ENCODE measurements around the gene POLR1H.

The POLR1H gene

GRCh38 chr6:30062471-30063178 lies 1.6 kb downstream of the POLR1H start:
- no peak for DNase-seq

DNA sequence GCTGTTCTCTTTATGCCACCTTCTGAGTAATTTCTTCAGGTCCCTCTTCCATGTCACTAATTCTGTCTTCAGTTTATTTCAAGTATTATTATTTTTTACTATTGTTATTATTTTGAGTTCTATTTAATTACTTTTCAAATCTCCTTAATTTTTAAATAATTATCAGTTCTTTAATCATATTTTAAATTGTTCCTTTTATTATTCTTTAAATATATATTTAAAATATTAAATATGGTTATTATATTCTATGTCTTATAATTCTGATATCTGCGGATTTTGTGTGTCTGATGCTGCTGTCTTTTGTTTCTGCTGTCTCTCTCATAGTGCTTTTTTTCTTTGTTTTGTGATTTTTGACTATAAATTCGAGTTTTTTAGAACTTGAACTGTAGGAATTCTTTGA lies 2.2 kb downstream of the POLR1H start:
- DNase-seq: no peak

DNA sequence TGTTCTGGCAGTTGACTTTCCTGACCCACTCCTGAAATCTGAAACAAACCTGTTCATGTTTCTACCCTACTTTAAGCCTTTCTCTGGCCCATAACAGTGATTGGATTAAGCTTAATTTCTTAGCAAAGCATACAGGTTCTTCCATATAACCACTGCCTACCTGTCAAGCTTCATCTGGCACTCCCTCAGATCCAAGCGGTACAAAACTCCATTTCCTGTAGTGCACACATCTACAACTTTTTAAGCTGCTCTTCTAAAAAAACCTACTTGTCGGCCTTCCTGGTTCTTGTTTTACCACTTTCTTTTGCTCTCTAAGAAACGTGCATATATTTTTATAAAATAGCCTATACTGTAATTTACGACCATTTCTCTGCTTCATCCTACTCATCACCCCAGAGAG lies 5.0 kb downstream of the POLR1H start:
- DNase-seq: no peak

DNA sequence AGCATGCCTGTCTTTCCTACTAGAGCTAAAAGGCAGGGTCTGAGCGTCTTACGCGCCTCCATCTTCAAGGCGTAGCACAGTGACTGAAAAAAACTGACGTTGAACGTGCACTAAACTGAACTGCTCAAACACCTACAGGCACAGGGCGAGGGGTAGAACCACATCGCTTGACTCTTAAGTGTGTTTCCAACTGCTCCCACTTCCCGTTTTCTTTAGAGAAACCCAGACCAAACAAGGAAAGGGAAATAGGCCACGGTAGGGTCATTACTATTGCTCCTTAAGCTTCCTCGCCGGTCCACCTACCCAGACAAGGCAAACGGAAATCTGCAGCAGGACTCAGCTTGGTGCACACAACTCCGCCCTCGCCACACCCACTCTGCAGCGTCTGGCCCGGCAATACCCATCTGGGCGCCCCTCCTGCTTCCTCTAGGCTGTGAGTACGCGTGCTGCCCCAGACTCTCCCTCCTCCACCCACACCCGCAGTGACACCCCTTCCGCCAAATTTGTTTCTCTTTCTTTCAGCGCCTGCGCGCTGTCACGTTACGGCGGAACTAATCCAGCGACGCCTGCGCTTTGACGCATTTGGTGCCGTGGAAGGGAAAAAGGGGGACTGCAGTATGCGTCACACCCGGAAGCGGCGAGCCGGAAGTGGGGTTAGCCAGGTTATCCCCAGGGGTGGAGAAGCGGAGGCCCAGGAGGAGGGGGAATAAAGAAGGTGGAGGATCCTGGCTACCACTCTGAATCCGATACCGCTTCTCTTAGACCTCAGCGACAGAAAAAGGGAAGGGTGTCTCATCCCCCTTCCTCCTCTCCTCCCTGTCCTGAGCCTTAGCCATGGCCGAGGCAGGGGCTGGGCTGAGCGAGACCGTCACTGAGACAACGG lies 5.8 kb downstream of the POLR1H start, which contains the start of gene PPP1R11:
TSS of gene PPP1R11 (plus strand) at position 622 of the 883 bp plus-strand sequence. CDS start at position 835, 213 bp downstream.
- peak; percentile 99 for DNase-seq

DNA sequence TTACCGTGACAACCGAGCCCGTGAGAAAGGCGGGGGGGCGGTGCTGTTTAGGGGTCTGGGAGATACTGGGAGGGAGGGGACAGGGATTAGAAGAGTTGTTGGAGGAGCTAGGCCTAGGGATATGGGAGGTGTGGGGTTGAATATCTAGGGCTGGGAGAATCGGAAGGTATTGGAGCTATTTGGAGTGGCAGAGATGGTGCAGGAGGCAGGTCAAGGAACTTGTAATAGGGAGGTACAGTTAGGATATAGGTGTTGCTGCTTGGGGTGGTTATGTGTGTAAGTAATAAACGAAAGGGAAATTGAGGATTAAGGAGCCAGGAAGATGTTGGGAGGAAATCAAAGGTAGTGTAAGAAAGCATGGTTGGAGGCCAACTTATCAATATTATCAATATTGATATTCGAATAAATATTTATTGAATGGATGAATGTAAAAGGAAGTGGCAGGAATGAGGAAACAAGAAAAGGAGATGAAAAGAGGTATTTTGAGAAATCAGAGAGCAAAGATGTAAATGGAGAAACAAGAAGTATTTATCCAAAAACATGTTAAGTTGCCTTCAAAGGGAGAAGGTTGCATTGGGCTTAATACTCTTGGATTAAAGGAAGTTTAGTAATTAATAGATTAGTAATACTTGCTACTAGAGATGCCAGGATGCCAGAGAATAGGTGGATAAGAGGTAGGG lies 6.5 kb downstream of the POLR1H start:
- no peak for DNase-seq

DNA sequence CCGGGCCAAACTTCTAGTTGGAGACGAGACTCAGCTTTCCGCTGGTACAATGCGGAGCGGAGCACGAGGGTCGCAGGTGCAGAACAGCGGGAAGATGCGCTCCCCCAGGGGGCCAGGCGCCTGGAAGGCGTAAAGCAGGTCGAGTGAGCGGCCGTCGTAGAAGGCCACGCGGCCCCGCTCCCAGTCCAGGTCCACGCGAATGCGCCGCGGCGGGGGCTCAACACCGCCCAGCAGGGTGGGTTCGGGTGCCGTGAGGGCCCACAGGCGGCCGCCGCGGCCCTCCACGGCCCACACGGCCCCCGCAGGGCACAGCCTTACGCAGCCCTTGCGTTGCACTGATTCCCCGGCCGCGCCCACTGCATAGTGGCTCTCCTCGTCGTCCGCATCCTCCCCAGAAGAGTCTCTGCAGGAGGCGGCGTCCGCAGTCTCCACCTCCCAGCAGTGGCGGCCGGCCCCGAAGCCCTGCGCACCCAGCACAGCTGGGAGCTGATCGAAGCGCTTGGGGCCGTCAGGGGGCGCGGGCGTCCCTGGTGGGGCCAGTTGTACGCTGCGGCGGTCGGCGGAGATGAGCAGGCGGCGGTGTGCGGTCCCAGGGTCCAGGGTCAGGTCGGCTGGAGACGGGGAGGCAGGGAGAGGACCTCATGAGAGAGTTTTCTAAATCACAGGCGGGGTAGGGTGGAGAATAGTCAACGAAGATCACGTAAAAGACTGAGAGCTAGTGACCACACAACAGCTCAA lies 10.2 kb downstream of the POLR1H start:
- DNase-seq: peak; percentile 70

DNA sequence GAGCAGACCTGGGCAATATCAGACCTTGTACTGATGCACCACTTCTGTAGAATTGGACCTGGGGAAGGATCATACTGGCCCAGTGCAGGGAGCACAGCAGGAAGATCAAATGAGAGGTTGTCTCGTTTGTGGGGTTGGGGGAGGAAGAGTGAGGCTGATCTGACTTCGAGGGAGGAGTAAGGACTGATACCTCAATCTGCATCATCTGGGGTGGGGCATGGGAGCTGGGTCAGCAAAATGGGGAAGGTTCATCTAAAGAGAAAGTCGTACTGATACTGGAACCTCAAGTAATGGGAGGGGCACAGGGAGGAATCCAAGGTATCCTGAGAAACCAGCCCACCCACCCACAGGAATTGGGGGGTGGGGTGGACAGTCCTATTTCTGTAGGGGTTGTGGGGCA lies 10.8 kb downstream of the POLR1H start:
- no peak for DNase-seq

DNA sequence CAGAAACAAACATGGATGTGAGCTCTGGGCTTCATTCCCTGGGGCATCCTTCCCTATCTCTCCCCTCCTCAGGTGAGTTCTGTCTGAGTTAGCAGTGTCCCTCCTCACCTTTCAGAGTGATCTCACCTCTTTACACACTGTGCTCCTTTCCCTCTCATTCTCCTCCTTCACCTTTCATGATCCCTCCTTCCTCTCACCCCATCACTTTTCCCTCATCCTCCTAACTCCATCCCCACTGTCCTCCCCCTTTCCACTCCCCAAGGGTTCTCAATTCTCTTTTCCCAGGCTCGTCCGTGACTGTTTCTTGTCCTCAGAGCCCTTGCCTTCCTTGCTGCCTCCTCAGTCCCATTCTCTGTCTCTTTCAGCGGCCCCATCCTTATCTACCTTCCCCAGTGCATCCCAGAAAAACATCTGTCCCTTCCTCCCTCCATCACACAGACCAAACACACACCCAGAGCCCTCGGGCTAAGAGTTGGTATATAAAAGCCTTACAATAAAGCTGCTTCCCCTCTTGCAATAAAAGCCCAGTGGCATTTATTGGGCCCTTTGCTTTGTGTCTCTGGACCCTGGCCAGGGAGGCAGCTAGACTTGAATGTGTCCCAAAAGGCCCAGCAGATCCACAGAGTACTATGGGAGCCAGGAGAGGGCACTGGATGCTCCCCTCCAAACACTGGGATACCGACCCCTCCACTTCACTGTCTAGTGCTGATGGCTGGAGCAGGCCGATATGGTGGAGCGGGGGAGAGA lies 12.6 kb downstream of the POLR1H start:
- no peak for DNase-seq

- DNase-seq: no peak
Observed at GRCh38 chr6:30074331-30075093, 13.4 kb downstream of the POLR1H start.

GRCh38 chr6:30075094-30075789 lies 14.2 kb downstream of the POLR1H start, which contains the start of gene RNF39:
RNF39 (minus strand) TSS chr6:30075769; CDS start chr6:30075585, 184 bp downstream.
- DNase-seq: peak; percentile 72

DNA sequence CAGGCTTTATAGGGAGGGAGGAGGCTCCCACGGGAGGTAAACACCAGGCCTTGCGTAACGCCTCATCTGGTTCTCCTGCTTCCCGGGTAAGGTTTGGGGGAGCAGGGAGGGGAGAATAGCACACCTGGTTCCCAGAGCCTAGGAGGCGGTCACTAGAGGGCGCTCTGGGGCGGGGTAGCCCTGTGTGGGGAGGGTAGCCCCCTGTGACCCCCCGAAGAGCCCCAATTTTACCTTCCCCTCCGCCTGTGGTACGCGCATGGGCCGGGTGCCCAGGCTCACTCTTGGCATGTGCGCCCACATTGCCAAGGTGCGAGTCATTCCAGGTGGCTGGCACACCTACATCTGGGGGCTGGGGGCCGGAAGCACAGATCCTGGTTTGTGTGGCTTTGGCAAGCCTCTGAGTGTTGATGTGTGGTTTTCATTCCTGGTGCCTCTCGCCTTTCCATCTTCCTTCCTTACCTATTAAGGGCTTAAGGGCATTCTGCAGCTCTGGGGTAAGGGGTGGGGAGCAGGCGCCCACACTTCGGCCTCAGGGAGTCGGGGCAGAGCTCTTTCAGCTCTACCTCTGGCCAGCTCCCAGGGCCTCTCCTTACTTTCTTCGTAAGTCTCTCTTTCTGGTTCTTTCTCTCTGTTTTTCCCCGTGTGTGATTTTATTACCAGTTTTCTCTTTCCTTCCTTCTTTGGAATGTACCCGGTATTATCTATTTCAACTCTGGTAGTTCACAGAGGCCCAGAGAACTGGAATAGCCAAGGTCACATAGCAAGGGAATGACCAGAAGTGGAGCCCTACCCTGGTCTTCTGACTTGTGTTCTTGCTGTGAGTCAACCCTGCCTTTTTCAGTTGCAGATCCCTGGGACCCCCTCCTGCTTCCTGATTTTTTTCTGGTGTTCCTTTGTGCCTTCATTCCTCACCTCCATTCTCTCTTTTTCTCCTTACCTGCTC lies 15.0 kb downstream of the POLR1H start:
- no peak for DNase-seq

DNA sequence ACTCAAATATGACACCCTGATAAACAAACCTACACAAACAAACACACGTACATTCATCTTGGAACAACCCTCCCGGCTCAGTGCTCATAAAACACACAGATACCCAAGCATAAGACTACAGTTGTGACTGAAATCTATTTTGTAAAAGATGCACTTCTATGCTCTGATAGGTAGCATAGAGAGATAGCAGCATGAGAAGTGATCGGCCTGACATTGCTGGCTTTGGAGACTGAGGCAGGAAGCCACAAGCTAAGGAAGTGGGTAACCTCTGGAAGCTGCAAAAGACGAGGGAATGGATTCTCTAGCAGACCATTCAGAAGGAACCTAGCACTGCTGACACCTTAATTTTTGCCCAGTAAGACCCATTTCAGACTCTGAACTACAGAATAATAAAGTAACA lies 16.2 kb downstream of the POLR1H start:
- DNase-seq: no peak

- no peak for DNase-seq
Observed at GRCh38 chr6:30087876-30088275, 26.8 kb downstream of the POLR1H start.

DNA sequence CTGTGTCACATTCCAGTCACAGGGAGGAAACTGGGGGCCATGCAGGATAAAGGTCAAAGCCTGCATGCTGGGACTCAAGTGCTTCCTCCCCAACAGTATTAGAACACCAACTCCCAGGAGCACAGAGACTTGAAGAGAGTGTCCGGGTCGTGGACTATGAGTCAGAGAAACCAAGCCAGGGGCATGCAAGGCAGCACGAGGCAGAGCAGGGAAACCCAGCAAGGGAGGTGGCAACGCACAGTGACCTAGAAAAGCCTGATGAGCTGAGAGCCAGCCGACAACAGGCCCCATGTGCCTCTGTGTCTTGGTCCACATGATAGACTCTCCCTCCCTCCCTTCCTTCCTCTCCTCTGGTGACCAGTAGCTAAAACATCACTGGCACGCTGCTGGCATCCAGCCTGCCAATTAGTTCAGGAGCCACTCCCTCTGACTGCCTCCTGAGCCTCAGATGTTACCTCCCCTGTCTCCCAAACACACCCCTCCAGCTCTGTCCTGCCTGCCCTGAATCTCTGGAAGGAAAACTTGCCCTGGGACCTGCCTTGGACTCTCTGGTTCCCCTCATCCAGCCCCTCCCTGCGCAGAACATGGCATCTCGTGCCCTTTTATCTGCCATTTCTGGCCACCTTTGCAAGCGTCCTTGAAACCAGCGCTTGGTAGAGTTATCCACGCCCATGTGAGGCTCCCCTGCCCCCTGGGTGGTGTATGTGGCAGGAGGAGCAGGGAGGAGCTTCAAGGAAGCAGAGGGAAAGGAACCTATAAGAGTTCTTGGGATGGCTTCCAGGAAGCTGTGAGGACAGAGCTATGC lies 30.7 kb downstream of the POLR1H start:
- peak; percentile 37 for DNase-seq

DNA sequence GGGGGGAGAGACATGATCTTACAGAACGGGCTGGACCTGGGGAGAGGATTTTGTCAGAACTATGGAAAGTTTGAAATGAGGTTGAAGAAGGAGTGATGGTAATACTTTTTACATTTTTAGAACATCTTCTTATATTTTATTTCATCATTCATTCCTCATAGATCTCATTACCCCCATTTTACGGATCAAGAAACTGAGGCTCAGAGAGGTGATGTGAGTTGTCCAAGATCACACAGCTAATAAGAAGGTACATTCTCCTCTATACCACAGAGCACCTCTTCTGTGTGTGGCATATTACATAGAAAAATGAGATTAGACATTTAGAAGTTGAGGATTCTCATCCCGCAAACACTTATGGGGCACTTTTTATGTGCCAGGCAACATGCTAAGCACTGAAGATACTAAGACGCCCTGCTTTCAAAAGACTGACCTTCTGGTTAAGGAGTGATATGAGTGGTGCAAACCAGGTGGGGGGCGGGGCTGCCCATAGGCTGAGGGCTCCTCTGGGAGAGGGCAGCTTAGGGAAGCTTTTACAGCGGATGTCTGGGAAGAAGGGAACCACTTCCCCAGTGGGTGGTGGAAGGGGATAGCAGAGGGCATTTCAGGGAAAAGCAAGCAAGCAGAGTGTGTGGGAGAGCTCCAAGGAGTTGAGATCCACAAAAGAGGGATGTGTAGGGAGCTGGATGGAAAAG lies 31.9 kb downstream of the POLR1H start:
- no peak for DNase-seq

- no peak for DNase-seq
Observed at GRCh38 chr6:30093951-30094661, 33.0 kb downstream of the POLR1H start.

GRCh38 chr6:30096829-30097228 lies 35.8 kb downstream of the POLR1H start:
- no peak for DNase-seq
